Cardiac fibroblast (primary cell): ENCODE results near the gene TXN.

Source experiments
- DNase-seq, 2 donors: peaks; one replicate each; pipeline versions ENCODE4 v3.0.0 to v3.0.0-alpha.2; 2010; ENCODE audit warnings: low read depth in 2 of 2
- H3K4me3 ChIP-seq, 2 donors: replicated peaks in 1 of 2; 1 replicate in 1 of 2; 2 replicates in 1 of 2; pipeline ENCODE4 v1.5.1; 2011; ENCODE audit warnings: low read depth in 2 of 2, low read length in 2 of 2, mild to moderate bottlenecking in 2 of 2, moderate library complexity in 1 of 2
- TF ChIP-seq, protein P1 (sequence below): IDR thresholded peaks from one replicate; pipeline ENCODE4 v1.5.1; 2011; ENCODE audit warnings: low read depth, mild to moderate bottlenecking, low read length, inconsistent platforms

Gene TXN

DNA sequence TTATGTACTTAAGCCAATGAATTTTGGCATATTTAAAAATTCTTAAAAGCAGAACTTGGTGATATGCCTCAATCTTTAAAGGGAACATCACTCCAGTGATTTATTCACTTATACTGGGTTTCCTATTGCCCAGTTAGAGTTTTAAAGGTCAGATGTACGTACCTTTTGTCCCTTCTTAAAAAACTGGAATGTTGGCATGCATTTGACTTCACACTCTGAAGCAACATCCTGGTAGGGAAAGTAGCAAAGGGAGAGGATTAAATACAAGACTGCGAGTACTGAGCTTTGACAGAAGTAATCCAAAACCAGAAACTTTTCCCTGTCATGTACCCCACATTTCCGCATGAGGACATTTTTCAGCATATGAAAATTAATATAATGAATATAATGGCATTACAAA, 11.7 kb downstream of the TXN start:
- H3K4me3 ChIP-seq, result no peak overlapping the region
- TF ChIP-seq, protein P1, sequence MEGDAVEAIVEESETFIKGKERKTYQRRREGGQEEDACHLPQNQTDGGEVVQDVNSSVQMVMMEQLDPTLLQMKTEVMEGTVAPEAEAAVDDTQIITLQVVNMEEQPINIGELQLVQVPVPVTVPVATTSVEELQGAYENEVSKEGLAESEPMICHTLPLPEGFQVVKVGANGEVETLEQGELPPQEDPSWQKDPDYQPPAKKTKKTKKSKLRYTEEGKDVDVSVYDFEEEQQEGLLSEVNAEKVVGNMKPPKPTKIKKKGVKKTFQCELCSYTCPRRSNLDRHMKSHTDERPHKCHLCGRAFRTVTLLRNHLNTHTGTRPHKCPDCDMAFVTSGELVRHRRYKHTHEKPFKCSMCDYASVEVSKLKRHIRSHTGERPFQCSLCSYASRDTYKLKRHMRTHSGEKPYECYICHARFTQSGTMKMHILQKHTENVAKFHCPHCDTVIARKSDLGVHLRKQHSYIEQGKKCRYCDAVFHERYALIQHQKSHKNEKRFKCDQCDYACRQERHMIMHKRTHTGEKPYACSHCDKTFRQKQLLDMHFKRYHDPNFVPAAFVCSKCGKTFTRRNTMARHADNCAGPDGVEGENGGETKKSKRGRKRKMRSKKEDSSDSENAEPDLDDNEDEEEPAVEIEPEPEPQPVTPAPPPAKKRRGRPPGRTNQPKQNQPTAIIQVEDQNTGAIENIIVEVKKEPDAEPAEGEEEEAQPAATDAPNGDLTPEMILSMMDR, result no peak
- DNase-seq, result no peak

DNA sequence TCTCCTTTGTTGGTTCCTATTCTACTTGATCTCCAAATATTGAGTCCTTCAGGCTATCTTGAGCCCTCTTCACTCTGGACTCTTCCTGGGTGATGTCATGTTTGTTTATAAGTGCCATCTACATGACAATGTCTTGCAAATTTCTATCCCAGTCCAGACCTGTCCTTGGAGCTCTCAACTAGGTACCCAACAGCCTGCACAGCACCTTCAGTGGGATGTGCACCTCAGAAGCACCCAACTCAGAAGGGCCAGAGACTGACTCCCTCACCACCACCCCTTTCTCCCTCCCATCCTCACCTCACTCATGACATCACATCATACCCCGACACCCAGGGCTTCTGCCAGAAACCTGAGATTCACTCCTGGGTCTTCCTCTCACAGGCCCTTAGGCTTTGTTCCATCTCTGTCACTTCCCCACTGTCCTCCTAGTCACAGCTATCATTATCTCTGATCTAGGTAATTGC, 14.4 kb downstream of the TXN start:
- TF ChIP-seq, protein P1, result no peak
- no peak for DNase-seq
- no peak overlapping the region for H3K4me3 ChIP-seq

DNA sequence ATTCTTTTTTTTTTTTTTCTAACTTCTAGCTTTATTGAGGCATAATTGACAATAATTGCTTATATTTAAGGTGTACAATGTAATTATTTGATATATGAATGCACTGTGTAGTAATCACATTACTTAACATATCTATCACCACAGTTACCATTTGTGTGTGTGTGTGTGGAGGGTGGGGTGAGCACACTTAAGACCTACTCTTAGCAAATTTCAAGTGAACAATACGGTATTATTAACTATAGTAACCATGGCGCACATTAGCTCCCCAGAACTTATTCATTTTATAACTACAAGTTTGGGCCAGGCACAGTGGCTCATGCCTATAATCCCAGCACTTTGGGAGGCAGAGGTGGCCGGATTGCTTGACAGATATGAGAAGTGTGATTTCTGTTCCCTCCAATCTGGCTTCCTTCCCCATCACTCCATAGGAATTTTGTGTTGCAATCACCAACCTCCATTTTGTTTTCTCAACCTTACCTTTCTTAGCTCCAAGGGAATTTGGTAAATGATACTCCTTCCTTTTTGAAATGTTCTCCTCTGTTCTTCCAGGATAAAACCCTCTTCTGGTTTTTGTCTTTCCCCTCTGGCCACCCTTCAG, 14.9 kb downstream of the TXN start:
- H3K4me3 ChIP-seq, result no peak overlapping the region
- TF ChIP-seq, protein P1, result no peak
- DNase-seq, result peak in 1 of 2 donors; percentile 44

DNA sequence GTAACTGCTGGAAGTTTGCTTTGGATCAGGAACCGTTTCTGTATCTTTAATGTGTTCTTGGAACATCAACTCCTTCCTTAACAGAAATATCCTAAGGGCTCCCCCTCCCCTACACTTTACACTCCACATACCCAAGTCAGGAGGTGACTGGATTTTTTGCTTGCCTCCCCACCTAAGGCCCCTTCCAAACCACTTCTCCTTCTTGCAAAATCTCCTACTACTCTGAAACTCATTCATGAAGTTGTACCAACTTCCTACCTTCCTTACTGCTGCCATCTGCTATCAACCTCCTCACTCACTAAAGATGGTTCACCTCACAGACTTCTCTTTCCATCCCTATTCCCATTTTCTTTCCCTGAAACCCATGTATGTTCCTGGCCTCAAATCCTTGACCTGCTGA, 16.1 kb downstream of the TXN start:
- TF ChIP-seq, protein P1, result no peak
- H3K4me3 ChIP-seq, result no peak overlapping the region
- DNase-seq, result no peak

DNA sequence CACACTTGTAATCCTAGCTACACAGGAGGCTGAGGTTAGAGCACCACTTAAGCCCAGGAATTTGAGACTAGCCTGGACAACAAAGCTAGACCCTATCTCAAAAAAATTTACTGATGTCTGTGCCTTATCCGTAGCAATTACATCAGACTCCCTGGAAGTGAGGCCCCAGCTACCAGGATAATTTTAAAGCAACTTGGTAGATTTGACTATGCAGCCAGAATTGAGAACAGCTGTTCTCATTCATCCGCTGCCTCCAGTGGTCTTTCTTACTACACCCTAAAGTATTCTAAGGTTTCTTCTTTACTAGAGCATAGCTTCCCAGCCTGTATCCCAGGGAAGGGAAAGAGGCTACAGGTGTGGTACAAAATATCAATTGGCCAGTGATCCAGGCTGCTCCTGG, 28.0 kb downstream of the TXN start:
- no peak overlapping the region for H3K4me3 ChIP-seq
- no peak for DNase-seq
- TF ChIP-seq, protein P1, result no peak

DNA sequence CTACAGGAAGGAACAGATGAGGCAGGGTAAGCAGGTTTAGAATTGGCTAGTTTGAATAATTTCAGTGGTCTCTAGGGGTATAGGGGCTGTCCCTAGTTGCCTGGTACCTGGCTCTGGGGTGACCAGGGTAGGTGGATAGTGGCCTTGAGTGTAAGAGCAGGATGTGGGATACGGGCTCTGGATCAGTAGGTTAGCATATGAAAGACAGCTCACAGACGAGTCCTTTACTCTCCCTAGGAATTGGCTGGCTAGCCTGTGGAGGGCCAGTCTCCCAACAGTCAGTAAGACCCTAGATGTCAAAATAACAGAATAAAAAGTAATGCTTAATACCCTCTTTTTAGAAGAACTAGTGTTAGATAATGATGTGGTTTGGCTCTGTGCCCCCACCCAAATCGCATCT, 31.7 kb downstream of the TXN start:
- TF ChIP-seq, protein P1, result no peak
- DNase-seq, result no peak
- H3K4me3 ChIP-seq, result no peak overlapping the region

DNA sequence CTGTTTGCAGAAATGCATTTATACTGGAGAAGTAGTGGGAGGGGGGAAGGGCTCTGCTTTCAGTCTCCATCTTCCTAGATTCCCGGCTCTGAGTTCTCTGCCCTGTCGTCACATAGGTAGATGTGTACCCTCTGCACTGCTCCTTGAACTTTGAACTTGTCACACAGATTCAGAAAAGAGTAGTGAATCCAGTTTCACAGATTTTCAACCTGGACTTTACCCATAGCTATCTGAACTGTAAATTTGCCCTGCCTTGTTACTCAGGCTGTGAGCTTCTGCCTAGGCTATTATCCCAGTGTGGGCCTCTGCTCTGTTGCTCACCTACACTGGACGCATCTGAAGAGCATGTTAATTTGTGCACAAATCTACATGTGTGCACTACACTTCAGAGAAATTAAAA, 35.5 kb downstream of the TXN start:
- no peak overlapping the region for H3K4me3 ChIP-seq
- TF ChIP-seq, protein P1, result no peak
- DNase-seq, result no peak
